ENCODE data around the gene CHRNA7. TPM values are rescaled to one million over a fixed set of nuclear protein-coding genes. Genes with fewer than 3 reads are reported as not detected.

The CHRNA7 gene

Small RNA genes lying within 50 kb of the gene (small RNA-seq; reads per million reads assigned to genes)
- gene RF00019 (ENCODE audit: insufficient read depth), result not detected
